Stimulated activated CD4-positive, alpha-beta T cell treated with anti-CD3 and anti-CD28 coated beads, Interleukin-1b, Interleukin-23, amount 100 ng/mL, for 24 hours (primary cell): ENCODE measurements around the gene KCNH2.

Experiments
- DNase-seq, 4 experiments: peaks; one replicate each; pipeline ENCODE4 v3.0.0-alpha.2; 2020; ENCODE audit warnings: low read depth in 4 of 4, low spot score in 1 of 4

The KCNH2 gene

GRCh38 chr7:150976529-150977381 is 1.4 kb downstream of the KCNH2 start:
- no peak for DNase-seq

GRCh38 chr7:150975536-150976319 is 2.4 kb downstream of the KCNH2 start:
- DNase-seq, result no peak

- DNase-seq, result peak in 3 of 4 experiments; percentile 62 to 69 (median 64)
Observed at GRCh38 chr7:150974468-150975391, 3.4 kb downstream of the KCNH2 start.

DNA sequence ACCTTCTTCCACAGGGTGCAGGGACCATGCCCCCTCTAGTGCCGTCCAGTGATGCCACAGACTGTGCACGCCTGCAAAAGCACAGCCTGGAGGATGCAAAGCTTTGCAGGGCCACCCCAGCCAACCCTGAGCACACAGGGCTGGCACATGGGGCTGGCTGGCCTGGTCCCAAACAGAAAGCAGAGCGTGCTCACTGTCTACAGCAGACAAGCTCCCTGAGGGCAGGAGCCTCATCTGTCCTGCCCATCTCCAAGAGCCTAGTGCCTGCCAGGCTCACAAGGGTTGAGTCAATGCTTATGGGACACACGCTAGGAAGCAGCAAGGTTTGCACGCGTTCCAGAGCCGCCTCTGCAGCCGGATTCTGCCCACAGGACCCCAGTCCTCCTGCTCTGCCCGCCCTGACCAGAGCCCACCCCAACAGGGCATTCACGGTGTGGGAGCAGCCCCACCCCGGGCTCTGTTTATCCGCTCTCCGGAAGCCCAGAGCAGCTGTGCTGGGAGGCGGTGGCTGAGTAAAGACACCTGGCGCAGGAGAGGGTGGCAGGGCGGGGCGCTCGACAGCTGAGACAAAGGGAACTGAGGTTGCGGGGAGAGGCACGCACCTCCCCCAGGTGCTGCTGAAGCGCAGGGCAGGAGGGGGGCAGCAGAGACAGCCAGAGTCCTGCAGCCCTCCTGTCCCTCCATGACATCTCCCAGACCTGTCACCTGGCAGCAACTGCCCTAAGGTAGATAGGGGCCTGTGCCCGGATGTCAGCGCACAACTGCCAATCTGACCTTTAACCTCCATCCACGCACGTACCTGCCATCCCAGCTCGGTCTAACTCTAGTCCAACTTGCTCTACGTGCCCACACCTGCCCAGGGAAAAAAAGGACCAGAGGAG is 4.3 kb downstream of the KCNH2 start:
- no peak for DNase-seq

- no peak for DNase-seq
Observed at GRCh38 chr7:150972741-150973140, 5.4 kb downstream of the KCNH2 start.

DNA sequence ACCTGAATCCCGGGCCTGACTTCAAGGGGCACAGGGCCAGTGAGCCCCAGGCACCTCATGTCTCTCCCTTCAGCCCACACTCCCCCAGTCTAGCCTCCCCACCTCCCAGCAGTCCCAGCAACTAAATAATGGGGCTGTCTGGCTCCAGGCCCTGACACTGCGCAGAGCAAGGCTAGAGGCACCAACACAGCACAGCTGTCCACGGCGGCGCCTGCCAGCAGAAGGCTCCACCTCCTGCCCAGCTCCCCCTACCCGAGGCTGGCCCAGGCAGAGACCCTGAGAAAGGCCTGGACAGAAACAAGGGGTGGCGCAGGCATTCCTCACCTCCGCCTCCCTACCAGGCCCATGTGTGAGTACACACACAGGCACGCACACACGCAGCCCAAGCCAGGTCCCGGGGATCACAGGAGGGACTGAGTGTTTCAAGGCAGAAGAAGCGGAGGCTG is 6.1 kb downstream of the KCNH2 start:
- no peak for DNase-seq

GRCh38 chr7:150971242-150972022 is 6.7 kb downstream of the KCNH2 start:
- no peak for DNase-seq

- no peak for DNase-seq
Observed at GRCh38 chr7:150970424-150970823, 7.7 kb downstream of the KCNH2 start.

DNA sequence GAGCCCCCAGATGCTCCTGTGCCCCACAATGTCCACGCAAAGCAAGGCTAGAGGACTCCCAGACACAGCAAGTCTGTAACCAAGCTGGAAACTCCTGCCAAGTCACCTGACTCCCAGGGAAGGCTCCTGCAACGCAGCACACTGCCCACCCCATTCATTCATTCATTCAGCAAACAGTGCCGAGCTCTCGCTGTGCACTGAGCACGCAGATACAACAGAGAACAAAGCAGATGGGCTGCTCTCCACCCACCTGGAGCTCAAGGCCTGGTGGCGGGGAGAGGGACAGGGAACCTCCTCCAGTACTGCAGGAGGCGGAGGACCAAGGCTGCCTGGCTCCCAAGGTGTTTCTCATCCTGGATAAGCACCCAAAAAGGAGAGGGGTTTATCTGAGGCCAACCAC is 8.6 kb downstream of the KCNH2 start:
- no peak for DNase-seq

GRCh38 chr7:150968734-150969372 is 9.3 kb downstream of the KCNH2 start:
- no peak for DNase-seq

GRCh38 chr7:150968056-150968733 is 9.9 kb downstream of the KCNH2 start:
- DNase-seq, result no peak

DNA sequence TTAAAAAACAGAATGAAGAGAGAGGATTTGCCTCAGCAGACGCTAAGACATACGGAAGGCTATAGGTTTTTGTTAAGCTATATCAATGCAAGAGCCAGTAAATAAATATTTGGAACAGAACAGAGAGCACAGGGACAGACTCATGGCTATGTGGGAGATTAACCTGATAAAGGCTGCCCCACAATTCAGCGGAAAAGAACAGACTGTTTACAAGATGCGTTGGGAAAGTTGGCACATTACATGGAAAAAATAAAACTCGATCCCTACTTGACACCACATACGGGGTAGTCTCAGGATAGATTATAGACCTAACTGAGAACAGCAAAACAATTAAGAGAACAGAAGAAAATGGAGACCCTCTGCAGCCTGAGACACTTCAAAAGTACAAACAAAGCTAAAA is 10.8 kb downstream of the KCNH2 start:
- no peak for DNase-seq

GRCh38 chr7:150966002-150966401 is 12.1 kb downstream of the KCNH2 start:
- no peak for DNase-seq

GRCh38 chr7:150965273-150965830 is 12.8 kb downstream of the KCNH2 start:
- no peak for DNase-seq

DNA sequence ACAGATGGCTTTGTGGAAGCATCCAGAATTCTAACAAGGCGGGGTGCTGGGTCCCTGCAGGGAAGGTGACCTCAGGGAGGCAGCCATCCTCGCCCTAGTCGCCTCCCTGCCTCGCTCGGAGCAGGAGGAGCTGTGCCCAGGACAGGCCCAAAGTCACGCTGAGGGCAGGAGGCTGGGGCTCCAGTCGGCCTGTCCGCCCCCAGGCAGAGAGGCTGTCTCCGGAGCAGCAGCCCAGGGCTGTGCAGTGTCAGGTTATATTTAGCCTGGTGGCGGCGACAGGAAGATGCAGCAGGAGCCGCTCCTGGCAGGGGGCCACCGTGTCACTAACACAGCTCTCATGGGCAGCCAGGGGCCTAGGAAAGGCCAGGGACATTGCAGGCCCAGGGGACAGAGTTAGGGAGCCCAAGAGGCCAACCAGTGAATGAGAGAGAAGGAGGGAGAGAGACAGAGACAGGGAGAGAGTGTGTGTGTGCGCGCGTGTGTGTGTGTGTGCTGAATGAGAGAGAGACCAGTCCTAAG is 13.5 kb downstream of the KCNH2 start:
- no peak for DNase-seq

DNA sequence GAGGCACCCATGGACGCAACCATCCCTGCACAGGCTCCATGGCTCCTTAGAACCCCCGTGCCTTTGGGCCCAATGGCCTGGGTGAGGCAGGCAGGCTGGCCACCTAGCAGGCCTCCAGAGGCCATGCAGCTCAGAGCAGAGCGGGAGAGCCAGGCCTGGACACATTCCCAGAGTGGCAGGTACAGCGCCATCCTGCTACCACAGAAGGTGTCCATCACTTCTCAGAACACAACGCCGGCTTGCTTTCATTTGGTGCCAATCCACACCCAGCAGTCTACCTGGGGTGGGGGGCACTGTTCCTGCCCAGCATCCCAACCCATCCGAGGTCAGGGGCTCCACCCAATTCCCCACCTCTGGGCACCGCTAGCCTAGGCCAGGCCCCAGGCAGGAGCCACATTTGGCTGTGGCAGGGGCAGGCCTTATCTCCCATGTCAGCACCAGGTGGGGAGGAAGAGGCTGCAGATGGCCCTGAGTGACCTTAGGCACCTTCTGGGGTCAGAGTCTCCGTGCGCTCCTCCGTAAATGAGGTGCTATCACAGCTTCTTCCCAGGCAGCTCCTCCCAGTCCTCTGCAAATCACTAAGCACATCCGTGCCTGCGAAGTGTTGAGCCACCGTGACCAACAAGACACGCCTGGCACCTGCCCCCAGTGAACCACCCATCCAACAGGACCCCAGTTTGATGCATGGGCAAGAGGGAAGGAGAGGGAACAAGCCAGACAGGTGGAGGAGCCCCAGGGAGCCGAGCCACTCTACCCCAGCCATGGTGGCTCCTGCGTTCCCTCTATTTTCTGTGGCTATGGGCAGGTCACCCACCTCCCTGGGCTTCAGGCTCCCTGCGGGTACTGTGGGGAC is 14.2 kb downstream of the KCNH2 start:
- no peak for DNase-seq
